IMR-90 (cell line): Measurements from ENCODE around the gene EBF3. TPM values are rescaled to one million over a fixed set of nuclear protein-coding genes. Genes with fewer than 3 reads are reported as not detected.

ENCODE experiments used
- ATAC-seq: fragments of 200-7000 bp; cut with Tn5 transposase; 2 replicates; pipeline ENCODE4 v1.9.1; 2020; ENCODE audit warnings: low read depth, mild to moderate bottlenecking, moderate library complexity
- BruUV-seq: library from RNA; stranded (reverse); fragments of 400-500 nt; replicated peaks from 2 replicates; lab custom pipeline; 2021; lab: Mats Ljungman, UMichigan
- CTCF ChIA-PET: fragments of 300-600 bp; formaldehyde crosslinking; extraction: SDS; loops from one replicate; lab custom pipeline; 2021; ENCODE audit warnings: antibody characterized with exemption; lab: Yijun Ruan, JAX
- POLR2A ChIA-PET: fragments of 300-600 bp; sonication (Branson Sonifier 250); formaldehyde crosslinking; loops from one replicate; lab custom pipeline; 2022; ENCODE audit warnings: antibody characterized with exemption; ENCODE audit not compliant: unreplicated experiment; lab: Charles Lee
- DNase-seq: peaks from one replicate; pipeline ENCODE4 v3.0.0; 2013
- H2AFZ ChIP-seq: replicated peaks from 2 replicates; pipeline ENCODE3; 2013; ENCODE audit warnings: low read length, mild to moderate bottlenecking; ENCODE audit not compliant: poor library complexity
- H2AK5ac ChIP-seq: 2 replicates; pipeline ENCODE4 v1.6.1; 2013; ENCODE audit warnings: low read depth, low read length, inconsistent platforms
- H2AK9ac ChIP-seq: replicated peaks from 2 replicates; pipeline ENCODE3; 2013; ENCODE audit warnings: mild to moderate bottlenecking, low read depth, low read length, moderate library complexity; ENCODE audit not compliant: poor library complexity
- H2BK120ac ChIP-seq: 2 replicates; pipeline ENCODE4 v1.6.1; 2013; ENCODE audit warnings: low read depth, low read length, inconsistent platforms
- H2BK15ac ChIP-seq: 3 replicates; pipeline ENCODE4 v1.6.1; 2013; ENCODE audit warnings: low read depth, low read length, inconsistent platforms
- H2BK20ac ChIP-seq: 2 replicates; pipeline ENCODE4 v1.6.1; 2013; ENCODE audit warnings: low read depth, mild to moderate bottlenecking, inconsistent platforms, low read length, moderate library complexity
- H2BK5ac ChIP-seq: 2 replicates; pipeline ENCODE4 v1.6.1; 2013; ENCODE audit warnings: mild to moderate bottlenecking, low read depth, low read length, inconsistent platforms; ENCODE audit not compliant: poor library complexity, severe bottlenecking
- H3K14ac ChIP-seq: replicated peaks from 2 replicates; pipeline ENCODE4 v1.6.1; 2013; ENCODE audit warnings: low read depth, low read length, inconsistent platforms
- H3K18ac ChIP-seq: 2 replicates; pipeline ENCODE4 v1.6.1; 2013; ENCODE audit warnings: low read depth, low read length, control low read depth
- H3K23ac ChIP-seq: 2 replicates; pipeline ENCODE4 v1.6.1; 2013; ENCODE audit warnings: low read depth, low read length, inconsistent platforms
- H3K27ac ChIP-seq: 2 replicates; pipeline ENCODE4 v1.5.1; 2013; ENCODE audit warnings: mild to moderate bottlenecking, control low read depth, low read length; ENCODE audit not compliant: insufficient read depth
- H3K27me3 ChIP-seq: 2 replicates; pipeline ENCODE4 v1.6.1; 2013; ENCODE audit warnings: low read length; ENCODE audit not compliant: control insufficient read depth, insufficient read depth
- H3K36me3 ChIP-seq: 2 replicates; pipeline ENCODE4 v1.6.1; 2013; ENCODE audit warnings: low read length, mixed read lengths; ENCODE audit not compliant: control insufficient read depth, insufficient read depth
- H3K4ac ChIP-seq: 2 replicates; pipeline ENCODE4 v1.6.1; 2013; ENCODE audit warnings: low read depth, low read length, inconsistent platforms
- H3K4me1 ChIP-seq: 2 replicates; pipeline ENCODE4 v1.6.1; 2013; ENCODE audit warnings: low read length, mixed read lengths; ENCODE audit not compliant: control insufficient read depth, insufficient read depth
- H3K4me2 ChIP-seq: 2 replicates; pipeline ENCODE4 v1.6.1; 2013; ENCODE audit warnings: low read depth, mild to moderate bottlenecking, control low read depth, low read length, moderate library complexity
- H3K4me3 ChIP-seq: 2 replicates; pipeline ENCODE4 v1.5.1; 2013; ENCODE audit warnings: low read depth, mild to moderate bottlenecking, control low read depth, low read length, moderate library complexity; ENCODE audit not compliant: insufficient read depth
- H3K56ac ChIP-seq: 2 replicates; pipeline ENCODE4 v1.6.1; 2013; ENCODE audit warnings: low read length, inconsistent platforms; ENCODE audit not compliant: insufficient read depth; ENCODE audit errors: extremely low read depth
- H3K79me1 ChIP-seq, 2 experiments: 2 replicates each; pipeline ENCODE4 v1.6.1; 2013; ENCODE audit warnings: low read length in 2 of 2, inconsistent platforms in 1 of 2, low read depth in 1 of 2
- H3K9ac ChIP-seq: 2 replicates; pipeline ENCODE4 v1.6.1; 2013; ENCODE audit warnings: low read depth, low read length, control low read depth
- H3K9me1 ChIP-seq: 2 replicates; pipeline ENCODE4 v1.6.1; 2013; ENCODE audit warnings: low read length, inconsistent platforms; ENCODE audit not compliant: insufficient read depth
- H3K9me3 ChIP-seq: 2 replicates; pipeline ENCODE4 v1.6.1; 2013; ENCODE audit warnings: low read length; ENCODE audit not compliant: control insufficient read depth, insufficient read depth
- H4K20me1 ChIP-seq: 2 replicates; pipeline ENCODE4 v1.6.1; 2013; ENCODE audit warnings: low read length, inconsistent platforms; ENCODE audit not compliant: insufficient read depth
- H4K5ac ChIP-seq: 2 replicates; pipeline ENCODE4 v1.6.1; 2013; ENCODE audit warnings: mild to moderate bottlenecking, low read depth, low read length, control low read depth
- H4K8ac ChIP-seq, 2 experiments: 2 replicates each; pipeline ENCODE4 v1.6.1; 2013; ENCODE audit warnings: low read depth in 2 of 2, low read length in 2 of 2, control low read depth in 1 of 2, inconsistent platforms in 1 of 2
- H4K91ac ChIP-seq: 2 replicates; pipeline ENCODE4 v1.6.1; 2013; ENCODE audit warnings: low read depth, low read length, inconsistent platforms; ENCODE audit not compliant: insufficient read depth
- BHLHE40 ChIP-seq: fragments of 150-350 bp; IDR thresholded peaks from 2 replicates; pipeline ENCODE4 v1.6.1; 2016; ENCODE audit warnings: mild to moderate bottlenecking, low read depth, low read length
- CEBPB ChIP-seq: IDR thresholded peaks from 2 replicates; pipeline ENCODE4 v1.6.1; 2012; ENCODE audit warnings: low read depth, low read length, improper control_type of control experiment
- CHD1 ChIP-seq: IDR thresholded peaks from 2 replicates; pipeline ENCODE4 v1.6.1; 2012; ENCODE audit warnings: low read depth, low read length, improper control_type of control experiment
- FOS ChIP-seq: fragments of 150-350 bp; IDR thresholded peaks from 2 replicates; pipeline ENCODE4 v1.6.1; 2016; ENCODE audit warnings: low read depth, low read length
- MAFK ChIP-seq: IDR thresholded peaks from 2 replicates; pipeline ENCODE4 v1.6.1; 2012; ENCODE audit warnings: low read depth, low read length, improper control_type of control experiment
- MAZ ChIP-seq: IDR thresholded peaks from 2 replicates; pipeline ENCODE4 v1.6.1; 2012; ENCODE audit warnings: low read depth, mild to moderate bottlenecking, low read length, improper control_type of control experiment, moderate library complexity, borderline replicate concordance
- MXI1 ChIP-seq: IDR thresholded peaks from 2 replicates; pipeline ENCODE4 v1.6.1; 2012; ENCODE audit warnings: low read depth, mild to moderate bottlenecking, low read length, moderate library complexity, borderline replicate concordance
- NFE2L2 ChIP-seq: fragments of 150-350 bp; IDR thresholded peaks from 2 replicates; pipeline ENCODE4 v1.6.1; 2016; ENCODE audit warnings: low read depth, mild to moderate bottlenecking, low read length
- POLR2A ChIP-seq: IDR thresholded peaks from 2 replicates; pipeline ENCODE4 v1.6.1; 2012; ENCODE audit warnings: mild to moderate bottlenecking, low read depth, low read length
- RAD21 ChIP-seq: IDR thresholded peaks from 2 replicates; pipeline ENCODE4 v1.6.1; 2012; ENCODE audit warnings: low read length, improper control_type of control experiment
- RCOR1 ChIP-seq: IDR thresholded peaks from 2 replicates; pipeline ENCODE4 v1.6.1; 2012; ENCODE audit warnings: mild to moderate bottlenecking, low read length, improper control_type of control experiment; ENCODE audit not compliant: insufficient replicate concordance
- RFX5 ChIP-seq: IDR thresholded peaks from 2 replicates; pipeline ENCODE4 v1.8.0; 2012; ENCODE audit warnings: low read depth, mild to moderate bottlenecking, low read length, moderate library complexity
- SMC3 ChIP-seq: fragments of 150-350 bp; IDR thresholded peaks from 2 replicates; pipeline ENCODE4 v1.6.1; 2016; ENCODE audit warnings: low read depth, mild to moderate bottlenecking, antibody characterized with exemption, low read length, moderate library complexity
- WGBS, 2 experiments: methylation state at CpG; one replicate each; pipeline versions ENCODE4 v1.1.5 to v1.1.7; 2013; ENCODE audit warnings: missing lambda C conversion rate in 2 of 2; ENCODE audit not compliant: insufficient read length in 1 of 2; ENCODE audit errors: extremely low coverage in 2 of 2; 5-methylcytosine and 5-hydroxymethylcytosine counted together
- dilution Hi-C: fragments of 300-500 bp; cut with HindIII; formaldehyde crosslinking; loops from one replicate; pipeline ENCODE4 v1.14.3; 2018; ENCODE audit warnings: low sequenced_read_pairs; ENCODE audit not compliant: unreplicated experiment
- in situ Hi-C: fragments of 300-500 bp; cut with MboI; formaldehyde crosslinking; loops from 3 replicates; pipeline ENCODE4 v1.14.3; 2019; ENCODE audit warnings: low sequenced_read_pairs, inconsistent platforms, mixed read lengths
- intact Hi-C: fragments of 100-400 bp; cut with micrococcal nuclease; formaldehyde crosslinking; loops from 2 replicates; pipeline ENCODE4 v1.10.0; 2022
- polyA plus RNA-seq, 3 experiments: library from polyadenylated mRNA; depleted of rRNA; stranded (reverse); fragments of >200 nt; gene quantifications; 2 replicates each; pipeline ENCODE4 v1.2.3, GENCODE V29; 2012; ENCODE audit warnings: low replicate concordance in 1 of 3
- total RNA-seq: library from RNA; depleted of rRNA; stranded (reverse); fragments of >200 nt; gene quantifications from 2 replicates; pipeline ENCODE4 v1.2.3, GENCODE V29; 2012
- TF ChIP-seq, protein P1 (sequence below): fragments of 150-350 bp; IDR thresholded peaks from 2 replicates; pipeline ENCODE4 v1.6.1; 2016; ENCODE audit warnings: low read depth, mild to moderate bottlenecking, low read length, moderate library complexity, borderline replicate concordance
- TF ChIP-seq, protein P2 (sequence below): fragments of 150-350 bp; IDR thresholded peaks from 2 replicates; pipeline ENCODE4 v1.6.1; 2017; ENCODE audit warnings: mild to moderate bottlenecking, antibody characterized with exemption, low read length, low read depth
- TF ChIP-seq, protein P3 (sequence below): conservative IDR thresholded peaks from 2 replicates; pipeline ENCODE4 v1.5.1; 2012; ENCODE audit warnings: mild to moderate bottlenecking, low read depth, low read length, improper control_type of control experiment

The EBF3 gene
- total and polyA plus RNA-seq, 2 of the 4 experiments (the other 2 are of a cell fraction), result 0.36 to 0.70 TPM

DNA sequence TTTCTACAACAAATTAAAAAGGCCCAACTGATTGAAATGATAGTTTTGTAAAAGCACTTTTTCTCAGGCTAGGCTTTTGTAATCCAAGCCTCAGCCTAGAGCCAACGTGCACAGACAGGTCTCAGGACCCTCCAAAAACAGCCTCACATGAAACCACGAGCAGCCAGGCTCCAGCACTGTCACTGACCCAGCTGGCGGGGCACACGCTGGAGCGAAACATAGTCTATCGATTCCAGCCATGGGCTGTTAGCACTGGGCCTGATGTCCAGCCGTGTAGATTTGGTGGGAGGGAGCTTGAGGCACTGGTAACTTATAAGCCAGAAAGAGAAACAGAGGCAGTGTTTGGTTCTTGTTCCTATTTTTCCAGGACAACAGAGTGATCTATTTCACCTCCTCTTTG lies 104.5 kb downstream of the EBF3 start:
- no peak overlapping the region for H3K18ac ChIP-seq
- intact Hi-C loops (no loop called here), dilution Hi-C loops (no loop called here), in situ Hi-C loops (no loop called here)
- H4K8ac ChIP-seq, result no peak overlapping the region
- no peak overlapping the region for H2AK5ac ChIP-seq
- no peaks in the 10 kb centered on the region for H3K27me3 ChIP-seq
- no peaks in the 10 kb centered on the region for H3K9me1 ChIP-seq
- WGBS, 2 experiments, result 80% methylated on average over 4 of the region's 7 CpGs; no CpG with 5 or more reads in 1 of the 2 experiments
- no peak overlapping the region for H3K14ac ChIP-seq
- H3K36me3 ChIP-seq, result peaks cover 2% of the 10 kb centered on the region; the same call in 1 of the 2 replicates
- no peak overlapping the region for H2BK120ac ChIP-seq
- TF ChIP-seq, protein P1, sequence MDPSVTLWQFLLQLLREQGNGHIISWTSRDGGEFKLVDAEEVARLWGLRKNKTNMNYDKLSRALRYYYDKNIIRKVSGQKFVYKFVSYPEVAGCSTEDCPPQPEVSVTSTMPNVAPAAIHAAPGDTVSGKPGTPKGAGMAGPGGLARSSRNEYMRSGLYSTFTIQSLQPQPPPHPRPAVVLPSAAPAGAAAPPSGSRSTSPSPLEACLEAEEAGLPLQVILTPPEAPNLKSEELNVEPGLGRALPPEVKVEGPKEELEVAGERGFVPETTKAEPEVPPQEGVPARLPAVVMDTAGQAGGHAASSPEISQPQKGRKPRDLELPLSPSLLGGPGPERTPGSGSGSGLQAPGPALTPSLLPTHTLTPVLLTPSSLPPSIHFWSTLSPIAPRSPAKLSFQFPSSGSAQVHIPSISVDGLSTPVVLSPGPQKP, result no peak
- TF ChIP-seq, protein P2, sequence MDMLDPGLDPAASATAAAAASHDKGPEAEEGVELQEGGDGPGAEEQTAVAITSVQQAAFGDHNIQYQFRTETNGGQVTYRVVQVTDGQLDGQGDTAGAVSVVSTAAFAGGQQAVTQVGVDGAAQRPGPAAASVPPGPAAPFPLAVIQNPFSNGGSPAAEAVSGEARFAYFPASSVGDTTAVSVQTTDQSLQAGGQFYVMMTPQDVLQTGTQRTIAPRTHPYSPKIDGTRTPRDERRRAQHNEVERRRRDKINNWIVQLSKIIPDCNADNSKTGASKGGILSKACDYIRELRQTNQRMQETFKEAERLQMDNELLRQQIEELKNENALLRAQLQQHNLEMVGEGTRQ, result no peak
- TF ChIP-seq BHLHE40, result no peak
- TF ChIP-seq POLR2A, result no peak
- no peak for TF ChIP-seq CHD1
- no peak for TF ChIP-seq RCOR1
- TF ChIP-seq MAZ, result no peak
- TF ChIP-seq RAD21, result no peak
- TF ChIP-seq, protein P3, sequence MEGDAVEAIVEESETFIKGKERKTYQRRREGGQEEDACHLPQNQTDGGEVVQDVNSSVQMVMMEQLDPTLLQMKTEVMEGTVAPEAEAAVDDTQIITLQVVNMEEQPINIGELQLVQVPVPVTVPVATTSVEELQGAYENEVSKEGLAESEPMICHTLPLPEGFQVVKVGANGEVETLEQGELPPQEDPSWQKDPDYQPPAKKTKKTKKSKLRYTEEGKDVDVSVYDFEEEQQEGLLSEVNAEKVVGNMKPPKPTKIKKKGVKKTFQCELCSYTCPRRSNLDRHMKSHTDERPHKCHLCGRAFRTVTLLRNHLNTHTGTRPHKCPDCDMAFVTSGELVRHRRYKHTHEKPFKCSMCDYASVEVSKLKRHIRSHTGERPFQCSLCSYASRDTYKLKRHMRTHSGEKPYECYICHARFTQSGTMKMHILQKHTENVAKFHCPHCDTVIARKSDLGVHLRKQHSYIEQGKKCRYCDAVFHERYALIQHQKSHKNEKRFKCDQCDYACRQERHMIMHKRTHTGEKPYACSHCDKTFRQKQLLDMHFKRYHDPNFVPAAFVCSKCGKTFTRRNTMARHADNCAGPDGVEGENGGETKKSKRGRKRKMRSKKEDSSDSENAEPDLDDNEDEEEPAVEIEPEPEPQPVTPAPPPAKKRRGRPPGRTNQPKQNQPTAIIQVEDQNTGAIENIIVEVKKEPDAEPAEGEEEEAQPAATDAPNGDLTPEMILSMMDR, result no peak
- TF ChIP-seq SMC3, result no peak
- no peak for TF ChIP-seq NFE2L2
- TF ChIP-seq FOS, result no peak
- TF ChIP-seq MAFK, result no peak
- no peak for TF ChIP-seq RFX5
- no peak for TF ChIP-seq CEBPB
- TF ChIP-seq MXI1, result no peak
- H4K5ac ChIP-seq, result no peak overlapping the region
- H2BK15ac ChIP-seq, result no peak overlapping the region
- H4K91ac ChIP-seq, result no peak overlapping the region
- H3K4ac ChIP-seq, result no peak overlapping the region
- DNase-seq (no peak), ATAC-seq (no peak)
- no peaks in the 10 kb centered on the region for H3K79me1 ChIP-seq
- no peak overlapping the region for H3K4me3 ChIP-seq
- H3K23ac ChIP-seq, result no peak overlapping the region
- no peaks in the 10 kb centered on the region for H3K4me1 ChIP-seq
- H2AFZ ChIP-seq, result no peak overlapping the region
- no peak overlapping the region for H3K9ac ChIP-seq
- H3K4me2 ChIP-seq, result no peak overlapping the region
- no TSS peak for BruUV-seq
- H2AK9ac ChIP-seq, result no peak overlapping the region
- POLR2A ChIA-PET, result no interaction called here
- no peak overlapping the region for H3K27ac ChIP-seq
- no peak overlapping the region for H2BK20ac ChIP-seq
- H4K20me1 ChIP-seq, result no peaks in the 10 kb centered on the region
- H3K56ac ChIP-seq, result no peak overlapping the region
- H2BK5ac ChIP-seq, result no peak overlapping the region
- H3K9me3 ChIP-seq, result peaks cover 26% of the 10 kb centered on the region
- CTCF ChIA-PET, result no interaction called here
